Activated CD4-positive, CD25-positive, alpha-beta regulatory T cell treated with anti-CD3 and anti-CD28 coated beads, Interleukin-2, amount 50 U/mL, for 24 hours (primary cell): Measurements from ENCODE around the gene PIP4P1.
"Not testable (repeated sequence)": the region's sequence is repeated elsewhere in the genome, so short reads cannot be mapped to it uniquely, and the experiment has no call there.

Experiments
- ATAC-seq, 2 donors: fragments of 150-1000 bp; cut with Tn5 transposase; one replicate each; pipeline ENCODE4 v1.10.0; 2021; ENCODE audit warnings: mild to moderate bottlenecking in 1 of 2, moderate library complexity in 1 of 2

PIP4P1 gene

GRCh38 chr14:20461225-20462141 lies at the start of gene PIP4P1:
Gene PIP4P1, minus strand, starts transcription at chr14:20461434. Its CDS starts 109 bp downstream, at chr14:20461325.
- ATAC-seq: peak; percentile 96 to 97

GRCh38 chr14:20508367-20508766 lies 47.1 kb upstream of the PIP4P1 start:
- no peak for ATAC-seq

- ATAC-seq: not testable (repeated sequence)
Measured at GRCh38 chr14:20507537-20507936, 46.3 kb upstream of the PIP4P1 start.

- not testable (repeated sequence) for ATAC-seq
Measured at GRCh38 chr14:20506752-20507151, 45.5 kb upstream of the PIP4P1 start.

- ATAC-seq: not testable (repeated sequence)
Measured at GRCh38 chr14:20506276-20506675, 45.0 kb upstream of the PIP4P1 start.

GRCh38 chr14:20503898-20504297 lies 42.7 kb upstream of the PIP4P1 start:
- no peak for ATAC-seq

- no peak for ATAC-seq
Measured at GRCh38 chr14:20501346-20501745, 40.1 kb upstream of the PIP4P1 start.

- ATAC-seq: no peak
Measured at GRCh38 chr14:20499881-20500280, 38.6 kb upstream of the PIP4P1 start.

GRCh38 chr14:20499108-20499507 lies 37.9 kb upstream of the PIP4P1 start:
- ATAC-seq: no peak

GRCh38 chr14:20498622-20499021 lies 37.4 kb upstream of the PIP4P1 start:
- no peak for ATAC-seq

- no peak for ATAC-seq
Measured at GRCh38 chr14:20494935-20495766, 33.9 kb upstream of the PIP4P1 start.

GRCh38 chr14:20493634-20494033 lies 32.4 kb upstream of the PIP4P1 start:
- ATAC-seq: no peak

- no peak for ATAC-seq
Measured at GRCh38 chr14:20492486-20492885, 31.3 kb upstream of the PIP4P1 start.

GRCh38 chr14:20490563-20490962 lies 29.3 kb upstream of the PIP4P1 start:
- no peak for ATAC-seq

- peak in 1 of 2 donors; percentile 38 for ATAC-seq
Measured at GRCh38 chr14:20489093-20489994, 28.1 kb upstream of the PIP4P1 start.

GRCh38 chr14:20487396-20487725 lies 26.1 kb upstream of the PIP4P1 start:
- ATAC-seq: no peak

GRCh38 chr14:20486684-20487395 lies 25.6 kb upstream of the PIP4P1 start:
- ATAC-seq: no peak

GRCh38 chr14:20485900-20486299 lies 24.7 kb upstream of the PIP4P1 start:
- ATAC-seq: no peak

GRCh38 chr14:20482382-20482781 lies 21.1 kb upstream of the PIP4P1 start:
- ATAC-seq: no peak

- no peak for ATAC-seq
Measured at GRCh38 chr14:20478894-20479293, 17.7 kb upstream of the PIP4P1 start.

- peak; percentile 8 to 31 for ATAC-seq
Measured at GRCh38 chr14:20477211-20477876, 16.1 kb upstream of the PIP4P1 start.
